ENCODE measurements around the gene KIF26B.
"Not testable (repeated sequence)": the region's sequence is repeated elsewhere in the genome, so short reads cannot be mapped to it uniquely, and the experiment has no call there.

KIF26B gene

GRCh38 chr1:245395680-245396079, 240.9 kb downstream of the KIF26B start:
- TF ChIP-seq CTCF (conservative IDR thresholded peaks at IDR 0.05; ENCODE audit: low read length): no peak
- no peak for DNase-seq (ENCODE audit: low read depth)
- no peak overlapping the region for H3K4me3 ChIP-seq (ENCODE audit: low read length)

GRCh38 chr1:245396615-245397014, 241.8 kb downstream of the KIF26B start:
- DNase-seq (ENCODE audit: low read depth): peak; percentile 46
- H3K4me3 ChIP-seq (ENCODE audit: low read length): no peak overlapping the region
- TF ChIP-seq CTCF (conservative IDR thresholded peaks at IDR 0.05; ENCODE audit: low read length): no peak

GRCh38 chr1:245397771-245398170, 243.0 kb downstream of the KIF26B start:
- H3K4me3 ChIP-seq (ENCODE audit: low read length): no peak overlapping the region
- DNase-seq (ENCODE audit: low read depth): no peak
- no peak for TF ChIP-seq CTCF (conservative IDR thresholded peaks at IDR 0.05; ENCODE audit: low read length)

- no peak for DNase-seq (ENCODE audit: low read depth)
- H3K4me3 ChIP-seq (ENCODE audit: low read length): no peak overlapping the region
- no peak for TF ChIP-seq CTCF (conservative IDR thresholded peaks at IDR 0.05; ENCODE audit: low read length)
These were observed 243.4 kb downstream of the KIF26B start for GRCh38 chr1:245398180-245398579.

- DNase-seq (ENCODE audit: low read depth): no peak
- TF ChIP-seq CTCF (conservative IDR thresholded peaks at IDR 0.05; ENCODE audit: low read length): no peak
- H3K4me3 ChIP-seq (ENCODE audit: low read length): no peak overlapping the region
These were observed 247.2 kb downstream of the KIF26B start for GRCh38 chr1:245401881-245402587.

GRCh38 chr1:245402998-245403397, 248.2 kb downstream of the KIF26B start:
- not testable (repeated sequence) for DNase-seq (ENCODE audit: low read depth); H3K4me3 ChIP-seq (ENCODE audit: low read length)

- H3K4me3 ChIP-seq (ENCODE audit: low read length): no peak overlapping the region
- TF ChIP-seq CTCF (conservative IDR thresholded peaks at IDR 0.05; ENCODE audit: low read length): no peak
- DNase-seq (ENCODE audit: low read depth): no peak
These were observed 249.7 kb downstream of the KIF26B start for GRCh38 chr1:245404527-245404926.

All from AG10803 (cell line).